Loucy (cell line): ENCODE measurements around the gene MOSPD2.
A peak's percentile ranks its signal among the peaks of the same experiment; 100 is the strongest.

Experiments used
- H2AFZ ChIP-seq: fragments of 200-600 bp; sonication (generic); 2 replicates; pipeline ENCODE4 v1.6.0; 2016; ENCODE audit warnings: antibody characterized with exemption, mild to moderate bottlenecking, low read length, moderate library complexity
- H3F3A ChIP-seq: fragments of 200-600 bp; 2 replicates; pipeline ENCODE4 v1.6.0; 2016; ENCODE audit warnings: antibody characterized with exemption, low read depth, mild to moderate bottlenecking
- H3K27me3 ChIP-seq: fragments of 200-600 bp; sonication (generic); 2 replicates; pipeline ENCODE4 v1.6.1; 2014; ENCODE audit warnings: low read length, mild to moderate bottlenecking; ENCODE audit not compliant: insufficient read depth, poor library complexity, severe bottlenecking
- H3K36me3 ChIP-seq: fragments of 200-600 bp; sonication (generic); 2 replicates; pipeline ENCODE4 v1.6.1; 2016; ENCODE audit warnings: low read length; ENCODE audit not compliant: insufficient read depth
- H3K4me1 ChIP-seq: fragments of 200-600 bp; sonication (generic); 2 replicates; pipeline ENCODE4 v1.5.1; 2014; ENCODE audit warnings: low read length, mild to moderate bottlenecking; ENCODE audit not compliant: insufficient read depth, poor library complexity, severe bottlenecking
- H3K4me2 ChIP-seq: fragments of 200-600 bp; sonication (generic); 2 replicates; pipeline ENCODE4 v1.6.0; 2014; ENCODE audit warnings: antibody characterized with exemption, low read length, low read depth, mild to moderate bottlenecking; ENCODE audit not compliant: poor library complexity, severe bottlenecking
- H3K4me3 ChIP-seq: fragments of 200-600 bp; sonication (generic); 2 replicates; pipeline ENCODE4 v1.5.1; 2014; ENCODE audit warnings: low read length, mild to moderate bottlenecking, mixed read lengths; ENCODE audit not compliant: poor library complexity, severe bottlenecking
- H3K79me2 ChIP-seq: fragments of 200-600 bp; sonication (generic); 2 replicates; pipeline ENCODE4 v1.6.1; 2014; ENCODE audit warnings: low read length; ENCODE audit not compliant: insufficient read depth
- H3K9ac ChIP-seq: fragments of 200-600 bp; sonication (generic); 2 replicates; pipeline ENCODE4 v1.6.0; 2014; ENCODE audit warnings: mild to moderate bottlenecking, low read depth, low read length, moderate library complexity; ENCODE audit not compliant: poor library complexity, severe bottlenecking
- H3K9me2 ChIP-seq: fragments of 200-600 bp; sonication (generic); replicated peaks from 2 replicates; pipeline ENCODE4 v1.6.1; 2016; ENCODE audit warnings: low read depth, low read length, mixed read lengths
- H3K9me3 ChIP-seq: fragments of 200-600 bp; sonication (generic); 2 replicates; pipeline ENCODE4 v1.6.1; 2014; ENCODE audit warnings: mild to moderate bottlenecking, antibody characterized with exemption, low read length, low read depth; ENCODE audit not compliant: insufficient read depth
- H4K20me1 ChIP-seq: fragments of 200-600 bp; sonication (generic); 2 replicates; pipeline ENCODE4 v1.6.0; 2014; ENCODE audit warnings: antibody characterized with exemption, low read length, mild to moderate bottlenecking; ENCODE audit not compliant: insufficient read depth, poor library complexity, severe bottlenecking
- EZH2phosphoT487 ChIP-seq: fragments of 200-600 bp; IDR thresholded peaks from 2 replicates; pipeline ENCODE4 v1.6.1; 2018; ENCODE audit warnings: antibody characterized with exemption, mild to moderate bottlenecking, moderate library complexity, borderline replicate concordance
- TF ChIP-seq, protein P1 (sequence below): fragments of 200-600 bp; sonication (generic); conservative IDR thresholded peaks from 2 replicates; pipeline ENCODE4 v1.5.1; 2014; ENCODE audit warnings: mild to moderate bottlenecking, antibody characterized with exemption, low read length

Gene MOSPD2

DNA sequence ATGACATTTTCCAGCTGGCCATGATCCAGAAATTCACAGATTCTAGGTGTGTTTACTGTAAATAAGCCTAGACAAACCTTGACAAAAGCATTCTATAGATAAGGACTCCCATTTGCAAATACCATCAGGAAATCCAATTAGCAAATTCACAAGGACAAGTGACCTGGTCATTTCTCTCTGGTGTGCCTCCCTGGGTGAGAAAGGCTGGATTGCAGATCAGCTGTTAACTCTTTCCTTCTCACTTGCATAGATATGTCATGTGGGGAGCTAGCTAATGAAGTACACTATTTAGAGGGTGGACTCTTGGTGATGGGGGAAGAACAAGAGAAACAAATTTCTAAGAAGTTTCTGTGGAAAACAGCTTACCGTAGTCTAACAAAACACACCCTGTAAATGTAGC, 58.9 kb downstream of the MOSPD2 start:
- Histone ChIP-seq H3K9me3 (no peaks in the 10 kb centered on the region), H4K20me1 (no peaks in the 10 kb centered on the region), H3K4me2 (peak overlapping the region; percentile 43), H3K4me1 (peaks cover 24% of the 10 kb centered on the region), H3K27me3 (no peaks in the 10 kb centered on the region), H3K9me2 (no peaks in the 10 kb centered on the region), H2AFZ (no peak overlapping the region; the same call in 1 of the 2 replicates), H3K9ac (no peak overlapping the region), H3F3A (no peaks in the 10 kb centered on the region), H3K79me2 (no peaks in the 10 kb centered on the region), H3K36me3 (no peaks in the 10 kb centered on the region), H3K4me3 (no peak overlapping the region)
- no peak for TF ChIP-seq EZH2phosphoT487
- TF ChIP-seq, protein P1, sequence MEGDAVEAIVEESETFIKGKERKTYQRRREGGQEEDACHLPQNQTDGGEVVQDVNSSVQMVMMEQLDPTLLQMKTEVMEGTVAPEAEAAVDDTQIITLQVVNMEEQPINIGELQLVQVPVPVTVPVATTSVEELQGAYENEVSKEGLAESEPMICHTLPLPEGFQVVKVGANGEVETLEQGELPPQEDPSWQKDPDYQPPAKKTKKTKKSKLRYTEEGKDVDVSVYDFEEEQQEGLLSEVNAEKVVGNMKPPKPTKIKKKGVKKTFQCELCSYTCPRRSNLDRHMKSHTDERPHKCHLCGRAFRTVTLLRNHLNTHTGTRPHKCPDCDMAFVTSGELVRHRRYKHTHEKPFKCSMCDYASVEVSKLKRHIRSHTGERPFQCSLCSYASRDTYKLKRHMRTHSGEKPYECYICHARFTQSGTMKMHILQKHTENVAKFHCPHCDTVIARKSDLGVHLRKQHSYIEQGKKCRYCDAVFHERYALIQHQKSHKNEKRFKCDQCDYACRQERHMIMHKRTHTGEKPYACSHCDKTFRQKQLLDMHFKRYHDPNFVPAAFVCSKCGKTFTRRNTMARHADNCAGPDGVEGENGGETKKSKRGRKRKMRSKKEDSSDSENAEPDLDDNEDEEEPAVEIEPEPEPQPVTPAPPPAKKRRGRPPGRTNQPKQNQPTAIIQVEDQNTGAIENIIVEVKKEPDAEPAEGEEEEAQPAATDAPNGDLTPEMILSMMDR: no peak

DNA sequence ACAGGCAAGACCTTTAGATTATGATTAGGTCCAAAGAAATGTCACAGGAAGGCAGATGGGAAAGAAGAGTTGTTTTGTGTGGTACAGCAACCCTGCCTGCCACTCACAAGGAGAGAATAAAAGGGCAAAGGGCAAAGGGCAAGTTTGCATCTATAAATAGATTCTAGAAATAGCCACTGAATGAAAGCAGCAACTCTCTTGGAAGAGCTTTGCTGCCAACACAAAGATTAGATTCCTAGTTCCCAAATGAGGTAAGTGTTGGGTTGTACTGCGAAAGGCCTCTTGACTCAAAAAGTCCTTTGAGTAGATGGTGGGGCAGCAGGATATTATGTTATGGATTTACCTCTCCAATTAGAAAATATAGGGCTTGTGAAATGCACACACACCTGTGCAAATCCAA, 61.2 kb downstream of the MOSPD2 start:
- Histone ChIP-seq H3K27me3 (no peaks in the 10 kb centered on the region), H4K20me1 (no peaks in the 10 kb centered on the region), H3K9ac (no peak overlapping the region), H3K4me3 (no peak overlapping the region), H3K4me1 (peaks cover 24% of the 10 kb centered on the region), H3K36me3 (no peaks in the 10 kb centered on the region), H3K9me2 (no peaks in the 10 kb centered on the region), H3K79me2 (no peaks in the 10 kb centered on the region), H3F3A (no peaks in the 10 kb centered on the region), H3K9me3 (no peaks in the 10 kb centered on the region), H2AFZ (no peak overlapping the region), H3K4me2 (no peak overlapping the region)
- no peak for TF ChIP-seq EZH2phosphoT487
- TF ChIP-seq, protein P1: no peak

DNA sequence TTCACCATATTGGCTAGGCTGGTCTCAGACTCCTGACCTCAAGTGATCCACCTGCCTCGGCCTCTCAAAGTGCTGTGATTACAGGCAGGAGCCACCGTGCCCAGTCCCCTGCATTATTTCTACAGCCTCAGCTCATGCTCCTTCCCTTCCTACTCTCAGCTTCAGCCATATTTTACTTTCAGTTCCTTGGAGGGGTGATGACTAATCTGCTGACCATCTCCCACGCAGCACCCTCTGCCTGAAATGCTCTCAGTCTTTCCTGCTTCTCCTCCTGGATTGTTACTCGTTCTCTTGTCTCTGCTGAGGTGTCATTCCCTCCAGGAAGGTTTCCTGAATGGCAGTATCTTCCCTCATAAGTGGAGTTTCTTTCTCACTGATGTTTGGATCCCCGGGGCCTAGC, 63.3 kb downstream of the MOSPD2 start:
- peaks cover 8% of the 10 kb centered on the region for H3K4me1 ChIP-seq

More for the DNA sequence above, 63.3 kb downstream of the MOSPD2 start:
- Histone ChIP-seq H4K20me1 (no peaks in the 10 kb centered on the region), H3K9ac (no peak overlapping the region), H3K9me3 (no peaks in the 10 kb centered on the region), H2AFZ (peak overlapping the region; percentile 49; the same call in 1 of the 2 replicates), H3K36me3 (no peaks in the 10 kb centered on the region), H3F3A (no peaks in the 10 kb centered on the region), H3K4me2 (no peak overlapping the region), H3K79me2 (no peaks in the 10 kb centered on the region), H3K9me2 (no peaks in the 10 kb centered on the region), H3K4me3 (no peak overlapping the region), H3K27me3 (no peaks in the 10 kb centered on the region)
- TF ChIP-seq EZH2phosphoT487: no peak
- TF ChIP-seq, protein P1: no peak
